Liver (tissue), 3 donors: ENCODE results near the gene OSBPL1A.

Source experiments
- GABPA ChIP-seq, 2 donors: IDR thresholded peaks in 1 of 2; conservative IDR thresholded peaks in 1 of 2; 2 replicates each; pipeline ENCODE4 v1.6.1; 2016; ENCODE audit warnings: antibody characterized with exemption in 2 of 2, mild to moderate bottlenecking in 1 of 2, moderate library complexity in 1 of 2
- RAD21 ChIP-seq, 2 donors: IDR thresholded peaks; 2 replicates each; pipeline ENCODE4 v1.6.1; 2016; ENCODE audit warnings: antibody characterized with exemption in 2 of 2, mild to moderate bottlenecking in 2 of 2
- REST ChIP-seq: IDR thresholded peaks from 2 replicates; pipeline ENCODE4 v1.6.1; 2016; ENCODE audit warnings: antibody characterized with exemption, mild to moderate bottlenecking
- TAF1 ChIP-seq: conservative IDR thresholded peaks from 2 replicates; pipeline ENCODE4 v1.6.1; 2016; ENCODE audit warnings: antibody characterized with exemption, mild to moderate bottlenecking
- ZBTB33 ChIP-seq: IDR thresholded peaks from 2 replicates; pipeline ENCODE4 v1.6.1; 2016; ENCODE audit warnings: antibody characterized with exemption
- TF ChIP-seq, protein P1 (sequence below): fragments of 150-350 bp; IDR thresholded peaks from 2 replicates; pipeline ENCODE4 v1.5.1; 2017; ENCODE audit warnings: improper control_type of control experiment, low read depth, low read length; ENCODE audit not compliant: missing input control
- donor health status: healthy.
- donor health status: healthy.

DNA sequence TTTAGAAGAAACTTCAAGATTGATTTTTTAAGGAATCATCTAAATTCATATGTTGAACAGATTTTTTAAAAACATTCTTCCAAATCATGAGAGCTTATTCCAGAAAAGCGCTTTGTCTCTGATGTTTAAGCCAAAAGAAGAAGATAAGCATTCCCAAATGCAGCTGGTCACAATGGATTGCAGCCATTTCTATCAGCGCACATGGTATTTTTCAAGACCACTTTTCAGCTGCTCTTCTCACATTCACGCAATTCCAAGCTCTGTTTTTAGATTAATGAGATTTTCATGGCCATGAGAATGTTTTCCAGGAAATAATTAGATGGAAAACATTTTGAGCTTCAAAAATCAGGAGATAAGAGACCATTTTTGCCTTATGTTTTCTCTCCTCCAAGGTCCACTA lies 8.7 kb downstream of the OSBPL1A start:
- TF ChIP-seq TAF1 (no peak), GABPA (IDR thresholded peaks at IDR 0.05 in 1 of 2, conservative IDR thresholded peaks at IDR 0.05 in 1 of 2) (no peak), REST (no peak), RAD21 (IDR thresholded peaks at IDR 0.05) (no peak), ZBTB33 (no peak)
- TF ChIP-seq, protein P1, sequence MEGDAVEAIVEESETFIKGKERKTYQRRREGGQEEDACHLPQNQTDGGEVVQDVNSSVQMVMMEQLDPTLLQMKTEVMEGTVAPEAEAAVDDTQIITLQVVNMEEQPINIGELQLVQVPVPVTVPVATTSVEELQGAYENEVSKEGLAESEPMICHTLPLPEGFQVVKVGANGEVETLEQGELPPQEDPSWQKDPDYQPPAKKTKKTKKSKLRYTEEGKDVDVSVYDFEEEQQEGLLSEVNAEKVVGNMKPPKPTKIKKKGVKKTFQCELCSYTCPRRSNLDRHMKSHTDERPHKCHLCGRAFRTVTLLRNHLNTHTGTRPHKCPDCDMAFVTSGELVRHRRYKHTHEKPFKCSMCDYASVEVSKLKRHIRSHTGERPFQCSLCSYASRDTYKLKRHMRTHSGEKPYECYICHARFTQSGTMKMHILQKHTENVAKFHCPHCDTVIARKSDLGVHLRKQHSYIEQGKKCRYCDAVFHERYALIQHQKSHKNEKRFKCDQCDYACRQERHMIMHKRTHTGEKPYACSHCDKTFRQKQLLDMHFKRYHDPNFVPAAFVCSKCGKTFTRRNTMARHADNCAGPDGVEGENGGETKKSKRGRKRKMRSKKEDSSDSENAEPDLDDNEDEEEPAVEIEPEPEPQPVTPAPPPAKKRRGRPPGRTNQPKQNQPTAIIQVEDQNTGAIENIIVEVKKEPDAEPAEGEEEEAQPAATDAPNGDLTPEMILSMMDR, result no peak
